K562 (cell line): Measurements from ENCODE around the gene ANKRD12. TPM values are rescaled to one million over a fixed set of nuclear protein-coding genes. Genes with fewer than 3 reads are reported as not detected.

ENCODE experiments used
- ASH1L ChIP-seq: fragments of 450-650 bp; IDR thresholded peaks from 2 replicates; pipeline ENCODE4 v1.6.1; 2018; ENCODE audit warnings: borderline replicate concordance, mild to moderate bottlenecking, low read depth; ENCODE audit not compliant: partially characterized antibody
- CBX3 ChIP-seq, 2 experiments: IDR thresholded peaks; 1 replicate in 1 of 2; 2 replicates in 1 of 2; pipeline ENCODE4 v1.6.1; 2012; ENCODE audit warnings: inconsistent platforms in 2 of 2, low read length in 2 of 2, borderline replicate concordance in 1 of 2, control low read depth in 1 of 2
- CBX5 ChIP-seq: IDR thresholded peaks from 2 replicates; pipeline ENCODE4 v1.6.1; 2014; ENCODE audit warnings: low read depth, borderline replicate concordance
- CEBPG ChIP-seq, 3 experiments: fragments of 200-800 bp in 1 of 3; sonication (Bioruptor generic) in 1 of 3; sonication (generic) in 1 of 3; formaldehyde crosslinking in 1 of 3; IDR thresholded peaks in 2 of 3; conservative IDR thresholded peaks in 1 of 3; 2 replicates each; pipeline versions ENCODE4 v1.6.1 to v1.8.0; 2016 to 2022; ENCODE audit warnings: missing compliant biosample characterization in 2 of 3, missing genetic modification characterization in 2 of 3, mild to moderate bottlenecking in 1 of 3, missing genetic modification reagents in 1 of 3
- E2F6 ChIP-seq, 2 experiments: IDR thresholded peaks; 2 replicates each; pipeline ENCODE4 v1.6.1; 2011; ENCODE audit warnings: borderline replicate concordance in 1 of 2, control low read depth in 1 of 2, low read depth in 1 of 2, low read length in 1 of 2, mild to moderate bottlenecking in 1 of 2, mixed read lengths in 1 of 2, moderate library complexity in 1 of 2; ENCODE audit not compliant: insufficient read depth in 1 of 2, insufficient read length in 1 of 2, poor library complexity in 1 of 2, severe bottlenecking in 1 of 2; ENCODE audit errors: extremely low read depth in 1 of 2
- ELF1 ChIP-seq: fragments of 200-800 bp; sonication (Bioruptor generic); IDR thresholded peaks from 2 replicates; pipeline ENCODE4 v1.6.1; 2016; ENCODE audit warnings: missing genetic modification characterization, missing compliant biosample characterization
- EP300 ChIP-seq: IDR thresholded peaks from 2 replicates; pipeline ENCODE4 v1.6.1; 2012; ENCODE audit warnings: low read length, improper control_type of control experiment
- FOXP1 ChIP-seq: sonication (generic); formaldehyde crosslinking; IDR thresholded peaks from 2 replicates; pipeline ENCODE4 v1.8.0; 2022; ENCODE audit warnings: mild to moderate bottlenecking, missing genetic modification reagents
- GATA2 ChIP-seq: sonication (generic); formaldehyde crosslinking; IDR thresholded peaks from 2 replicates; pipeline ENCODE4 v1.4.0; 2020; ENCODE audit warnings: mild to moderate bottlenecking, missing genetic modification reagents
- KLF6 ChIP-seq: fragments of 250-450 bp; sonication (Bioruptor Pico); IDR thresholded peaks from 2 replicates; pipeline ENCODE4 v1.4.0; 2020; ENCODE audit warnings: mild to moderate bottlenecking, moderate library complexity, borderline replicate concordance
- MEIS2 ChIP-seq: fragments of 450-650 bp; IDR thresholded peaks from 2 replicates; pipeline ENCODE4 v1.6.1; 2014; ENCODE audit warnings: mild to moderate bottlenecking; ENCODE audit not compliant: partially characterized antibody
- MTA2 ChIP-seq: fragments of 450-650 bp; IDR thresholded peaks from 2 replicates; pipeline ENCODE4 v1.6.1; 2016; ENCODE audit warnings: low read depth
- NEUROD1 ChIP-seq: fragments of 150-350 bp; IDR thresholded peaks from 2 replicates; pipeline ENCODE4 v1.6.1; 2014; ENCODE audit warnings: borderline replicate concordance, low read length, low read depth; ENCODE audit not compliant: partially characterized antibody
- NFE2 ChIP-seq: IDR thresholded peaks from 2 replicates; pipeline ENCODE4 v1.6.1; 2014; ENCODE audit warnings: antibody characterized with exemption, low read depth
- NR3C1 ChIP-seq: sonication (generic); formaldehyde crosslinking; IDR thresholded peaks from 2 replicates; pipeline ENCODE4 v1.8.1; 2022; ENCODE audit warnings: missing genetic modification reagents
- SAP30 ChIP-seq: fragments of 200-600 bp; sonication (generic); IDR thresholded peaks from 2 replicates; pipeline ENCODE4 v1.6.1; 2012; ENCODE audit warnings: borderline replicate concordance, low read depth, mild to moderate bottlenecking, moderate library complexity, low read length, control low read depth, inconsistent platforms; ENCODE audit not compliant: insufficient read depth, poor library complexity, severe bottlenecking
- SP2 ChIP-seq: IDR thresholded peaks from 2 replicates; pipeline ENCODE4 v1.6.1; 2011; ENCODE audit warnings: mild to moderate bottlenecking, low read depth, low read length, moderate library complexity; ENCODE audit not compliant: poor library complexity, severe bottlenecking; ENCODE audit errors: extremely low read depth
- TRIM24 ChIP-seq, 2 experiments: fragments of 450-650 bp; IDR thresholded peaks; 2 replicates each; pipeline ENCODE4 v1.6.1; 2016
- USF2 ChIP-seq: sonication (generic); formaldehyde crosslinking; IDR thresholded peaks from 2 replicates; pipeline ENCODE4 v1.5.0; 2020; ENCODE audit warnings: missing genetic modification reagents
- VEZF1 ChIP-seq: fragments of 200-800 bp; sonication (Bioruptor generic); IDR thresholded peaks from 2 replicates; pipeline ENCODE4 v1.6.1; 2017; ENCODE audit warnings: missing genetic modification characterization, missing compliant biosample characterization
- ZNF431 ChIP-seq: sonication (generic); formaldehyde crosslinking; IDR thresholded peaks from 2 replicates; pipeline ENCODE4 v1.8.0; 2022; ENCODE audit warnings: mild to moderate bottlenecking, missing genetic modification reagents
- ZNF511 ChIP-seq: sonication (generic); formaldehyde crosslinking; IDR thresholded peaks from 2 replicates; pipeline ENCODE4 v1.8.0; 2022; ENCODE audit warnings: mild to moderate bottlenecking, missing genetic modification reagents
- ZNF589 ChIP-seq: fragments of 200-800 bp; sonication (Bioruptor generic); IDR thresholded peaks from 2 replicates; pipeline ENCODE4 v1.6.1; 2016; ENCODE audit warnings: low read depth, missing genetic modification characterization, missing compliant biosample characterization
- ZNF766 ChIP-seq: fragments of 200-800 bp; sonication (Bioruptor generic); conservative IDR thresholded peaks from 2 replicates; pipeline ENCODE4 v1.6.1; 2016; ENCODE audit warnings: missing genetic modification characterization, missing compliant biosample characterization
- polyA plus RNA-seq, 8 experiments: library from polyadenylated mRNA; depleted of rRNA in 4 of 8; stranded (reverse) in 5 of 8; unstranded in 3 of 8; fragments of >200 nt; fragmentation: Nextera tagmentation in 2 of 8; fragmentation: Illumina TruSeq in 1 of 8; extraction: Ambion mirVana in 2 of 8; extraction: Trizol in 1 of 8; gene quantifications; 2 replicates each; pipeline versions ENCODE4 v1.2.1 to v1.2.3, GENCODE V29; 2011 to 2014; ENCODE audit warnings: inconsistent platforms in 1 of 8, missing spikeins in 1 of 8
- total RNA-seq, 7 experiments: library from RNA; depleted of rRNA in 6 of 7; stranded (reverse); fragments of >200 nt in 6 of 7; fragmentation: Illumina TruSeq in 2 of 7; extraction: Trizol in 2 of 7; gene quantifications; 2 replicates each; pipeline versions ENCODE4 v1.2.1 to v1.2.3, GENCODE V29; 2011 to 2021; ENCODE audit warnings: low replicate concordance in 1 of 7

Gene ANKRD12
- total and polyA plus RNA-seq, 9 of the 15 experiments (the other 6 are each of a cell fraction or from before 2014, with no cell fraction given), result 6.6 to 28.2 (median 16.0) TPM

GRCh38 chr18:9321017-9321452 lies 184.5 kb downstream of the ANKRD12 start (continued):
- TF ChIP-seq USF2 (CRISPR knock-in tag), result peak; percentile 54
- TF ChIP-seq GATA2 (CRISPR knock-in tag), result peak; percentile 49; the same call in 1 of the 2 replicates
- TF ChIP-seq E2F6 (IDR thresholded peaks at IDR 0.05; ENCODE audit: borderline replicate concordance in 1 of 2, extremely low read depth in 1 of 2, insufficient read depth in 1 of 2, insufficient read length in 1 of 2, low read depth in 1 of 2, low read length in 1 of 2, poor library complexity in 1 of 2, severe bottlenecking in 1 of 2), result peak; percentile 67 to 98
- peak; percentile 72; the same call in 1 of the 2 replicates for TF ChIP-seq FOXP1 (CRISPR knock-in tag)
- TF ChIP-seq SAP30, result no peak
- TF ChIP-seq ZNF589 (CRISPR knock-in tag), result peak; percentile 98
- TF ChIP-seq ZNF511 (CRISPR knock-in tag), result peak; percentile 71; the same call in 1 of the 2 replicates
- TF ChIP-seq ZNF766 (CRISPR knock-in tag), result peak; percentile 57; the same call in 1 of the 2 replicates
- TF ChIP-seq ELF1 (tag), result peak; percentile 59; the same call in 1 of the 2 replicates
- no peak for TF ChIP-seq NEUROD1
- peak; percentile 59 for TF ChIP-seq ASH1L
- TF ChIP-seq MEIS2, result peak; percentile 76
- TF ChIP-seq CBX5, result no peak
- peak; percentile 44; the same call in 1 of the 2 replicates for TF ChIP-seq NR3C1
- 0 out of 2 replicates have a peak, but pooled peaks have one; percentile 30 for TF ChIP-seq NFE2
- 0 out of 2 replicates have a peak, but pooled peaks have one; percentile 48 for TF ChIP-seq KLF6 (CRISPR knock-in tag)
- peak in 1 of 2 experiments; percentile 60; a peak in 1 of 3 replicates for TF ChIP-seq CBX3 (IDR thresholded peaks at IDR 0.05; ENCODE audit: borderline replicate concordance in 1 of 2, low read length in 2 of 2)
- TF ChIP-seq ZNF431 (CRISPR knock-in tag), result peak; percentile 59
- TF ChIP-seq MTA2, result no peak
- TF ChIP-seq CEBPG (CRISPR knock-in tag; IDR thresholded peaks at IDR 0.05), result peak; percentile 27; the same call in 1 of the 2 replicates
- TF ChIP-seq CEBPG (tag; conservative IDR thresholded peaks at IDR 0.05 in 1 of 2, IDR thresholded peaks at IDR 0.05 in 1 of 2), result peak; percentile 22 to 83; a peak in 2 of 4 replicates
- TF ChIP-seq TRIM24 (IDR thresholded peaks at IDR 0.05), result peak; percentile 85 to 90
- peak; percentile 46 for TF ChIP-seq VEZF1
- peak; percentile 61 for TF ChIP-seq EP300
- TF ChIP-seq SP2, result no peak
